ENCODE measurements around the gene ZFP2.
"Not testable (repeated sequence)": the region's sequence is repeated elsewhere in the genome, so short reads cannot be mapped to it uniquely, and the experiment has no call there.

The ZFP2 gene

DNA sequence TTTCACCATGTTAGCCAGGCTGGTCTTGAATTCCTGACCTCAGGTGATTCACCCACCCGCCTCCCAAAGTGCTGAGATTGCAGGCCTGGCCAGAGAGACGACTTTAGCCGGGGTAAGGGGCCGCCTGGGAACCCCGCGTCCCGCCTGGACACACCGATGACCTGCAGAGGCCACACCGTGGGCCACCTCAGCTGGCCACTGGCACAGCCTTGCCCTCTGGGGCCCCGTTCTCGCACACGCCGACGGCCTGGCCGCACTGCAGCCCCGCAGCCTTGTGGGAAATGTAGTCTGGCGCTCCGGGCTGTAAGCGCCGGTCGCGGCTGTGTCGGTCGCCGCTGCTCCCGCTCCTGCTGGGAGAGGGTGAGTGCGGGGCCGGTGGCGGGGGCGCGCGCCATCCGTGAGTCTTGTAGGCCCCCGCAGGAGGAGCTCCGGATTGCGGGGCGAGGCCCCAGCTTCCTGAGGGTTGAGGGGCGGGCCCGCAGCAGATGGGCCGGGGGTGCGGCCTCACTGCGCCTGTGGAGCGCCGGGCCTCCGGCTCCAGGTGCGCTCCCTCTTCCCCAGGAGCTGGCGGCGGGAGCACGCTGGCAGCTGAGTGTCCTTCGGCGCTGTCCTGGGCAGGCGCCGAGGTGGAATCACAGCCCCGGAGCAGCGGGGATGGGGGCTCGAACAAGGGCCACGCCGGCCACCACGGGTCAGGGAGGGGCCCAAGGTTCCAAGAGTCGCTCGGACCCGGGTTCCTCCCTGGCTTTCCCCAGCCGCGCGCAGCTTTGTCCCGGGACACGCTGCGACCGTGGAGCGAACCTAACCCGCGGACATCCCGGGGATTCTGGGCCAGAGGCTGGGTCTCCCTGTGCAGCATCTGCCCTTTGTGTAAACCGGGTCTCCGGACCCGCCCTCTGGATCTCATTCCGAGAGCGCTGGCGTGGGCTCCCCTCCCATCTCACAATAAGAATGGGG is at the start of gene ZFP2:
ZFP2 (plus strand) TSS at position 299 of the 957 bp plus-strand sequence. CDS start 35,401 bp downstream, outside the sequence.
- Histone ChIP-seq H3K36me3 (no peaks in the 10 kb centered on the region), H3K9me3 (ENCODE audit: severe bottlenecking) (no peaks in the 10 kb centered on the region), H3K4me3 (ENCODE audit: low read depth, low read length) (peak within 1 kb of the TSS; percentile 69), H3K27ac (peak within 1 kb of the TSS; percentile 85), H3K27me3 (ENCODE audit: insufficient read depth, low read depth, severe bottlenecking) (no peaks in the 10 kb centered on the region)
- DNase-seq = peak; percentile 60
- TF ChIP-seq CTCF (IDR thresholded peaks at IDR 0.05; ENCODE audit: low read depth, low read length) = no peak

DNA sequence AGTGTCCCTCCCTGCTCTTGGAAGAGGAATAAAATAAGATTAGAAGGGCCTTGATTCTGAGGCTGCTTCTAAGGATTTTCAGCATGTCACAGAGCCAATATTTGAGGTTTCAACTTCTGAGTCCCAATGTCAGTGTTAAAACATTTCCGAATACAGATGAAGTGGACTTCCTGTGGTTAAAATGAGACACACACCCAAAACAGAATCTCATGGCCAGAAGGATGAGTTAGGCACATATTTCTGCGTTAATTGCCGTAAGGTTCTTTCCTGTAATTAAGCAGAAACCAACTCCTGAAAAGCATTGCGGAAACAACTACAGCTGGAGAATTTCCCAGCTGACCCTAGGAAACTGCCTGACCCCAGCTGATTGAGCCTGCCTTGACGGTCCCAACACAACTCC is 46.4 kb upstream of the ZFP2 start:
- no peak for TF ChIP-seq CTCF (IDR thresholded peaks at IDR 0.05; ENCODE audit: low read depth, low read length)
- H3K9me3 ChIP-seq (ENCODE audit: severe bottlenecking) = no peaks in the 10 kb centered on the region

GRCh38 chr5:178851951-178852350 is 43.8 kb upstream of the ZFP2 start:
- no peak for DNase-seq
- no peaks in the 10 kb centered on the region for H3K36me3 ChIP-seq
- TF ChIP-seq CTCF (IDR thresholded peaks at IDR 0.05; ENCODE audit: low read depth, low read length) = no peak
- H3K27ac ChIP-seq = no peak overlapping the region
- no peaks in the 10 kb centered on the region for H3K27me3 ChIP-seq (ENCODE audit: insufficient read depth, low read depth, severe bottlenecking)
- H3K9me3 ChIP-seq (ENCODE audit: severe bottlenecking) = no peaks in the 10 kb centered on the region
- H3K4me3 ChIP-seq (ENCODE audit: low read depth, low read length) = no peak overlapping the region

More for the DNA sequence above, 46.4 kb upstream of the ZFP2 start:
- no peak overlapping the region for H3K27ac ChIP-seq
- DNase-seq = no peak
- H3K4me3 ChIP-seq (ENCODE audit: low read depth, low read length) = no peak overlapping the region
- no peaks in the 10 kb centered on the region for H3K36me3 ChIP-seq
- H3K27me3 ChIP-seq (ENCODE audit: insufficient read depth, low read depth, severe bottlenecking) = no peaks in the 10 kb centered on the region

- no peak for TF ChIP-seq CTCF (IDR thresholded peaks at IDR 0.05; ENCODE audit: low read depth, low read length)
- Histone ChIP-seq H3K27ac (no peak overlapping the region), H3K27me3 (ENCODE audit: insufficient read depth, low read depth, severe bottlenecking) (no peaks in the 10 kb centered on the region), H3K36me3 (no peaks in the 10 kb centered on the region), H3K4me3 (ENCODE audit: low read depth, low read length) (no peak overlapping the region), H3K9me3 (ENCODE audit: severe bottlenecking) (no peaks in the 10 kb centered on the region)
- no peak for DNase-seq
Measured at GRCh38 chr5:178854284-178854683, 41.4 kb upstream of the ZFP2 start.

GRCh38 chr5:178859625-178860521 is 35.8 kb upstream of the ZFP2 start, which contains the start of gene ZNF354B:
Gene ZNF354B (plus strand): TSS chr5:178859953. CDS start chr5:178861048, 1,095 bp downstream.
- H3K36me3 ChIP-seq = peaks cover 4% of the 10 kb centered on the region
- no peaks in the 10 kb centered on the region for H3K9me3 ChIP-seq (ENCODE audit: severe bottlenecking)
- H3K27ac ChIP-seq = peak within 1 kb of the TSS; percentile 70

DNA sequence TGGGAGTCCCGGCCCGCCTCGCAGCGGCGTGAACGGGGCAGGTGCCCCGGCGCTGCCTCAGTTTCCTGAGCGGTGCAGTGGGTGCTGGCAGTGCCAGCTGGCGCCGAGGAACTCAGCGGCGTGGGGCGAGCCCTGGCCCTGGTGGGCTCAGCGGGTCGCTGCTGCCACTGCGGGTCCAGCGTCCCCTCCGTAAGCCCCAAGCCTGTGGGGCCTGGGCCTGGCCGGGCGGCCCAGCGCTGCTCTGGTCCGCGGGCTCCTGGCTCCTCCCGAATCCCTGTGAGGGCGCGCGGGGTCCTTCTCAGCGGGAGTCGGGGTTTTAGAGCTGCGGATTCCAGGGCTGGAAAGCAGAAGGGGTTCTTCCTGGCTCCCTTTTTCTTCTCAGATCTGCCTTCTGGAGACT is 35.1 kb upstream of the ZFP2 start:
- H3K27me3 ChIP-seq (ENCODE audit: insufficient read depth, low read depth, severe bottlenecking); H3K9me3 ChIP-seq (ENCODE audit: severe bottlenecking); H3K36me3 ChIP-seq; DNase-seq: not testable (repeated sequence)
- Histone ChIP-seq H3K4me3 (ENCODE audit: low read depth, low read length) (peak overlapping the region; percentile 50), H3K27ac (peak overlapping the region; percentile 70; the same call in 1 of the 2 replicates)

More at GRCh38 chr5:178859625-178860521, 35.8 kb upstream of the ZFP2 start, which contains the start of gene ZNF354B:
- no peaks in the 10 kb centered on the region for H3K27me3 ChIP-seq (ENCODE audit: insufficient read depth, low read depth, severe bottlenecking)
- H3K4me3 ChIP-seq (ENCODE audit: low read depth, low read length) = peak within 1 kb of the TSS; percentile 50
- DNase-seq = peak; percentile 82
- no peak for TF ChIP-seq CTCF (IDR thresholded peaks at IDR 0.05; ENCODE audit: low read depth, low read length)

Measured in WERI-Rb-1 (cell line).